Dermis blood vessel endothelial cell (primary cell): ENCODE results near the gene FKBP1B. TPM values are rescaled to one million over a fixed set of nuclear protein-coding genes. Genes with fewer than 3 reads are reported as not detected.
"Not testable (repeated sequence)": the region's sequence is repeated elsewhere in the genome, so short reads cannot be mapped to it uniquely, and the experiment has no call there.

Source experiments
- DNase-seq: peaks from one replicate; pipeline ENCODE4 v3.0.0; 2010
- total RNA-seq: library from RNA; depleted of rRNA; stranded (reverse); fragments of >200 nt; gene quantifications from 2 replicates; pipeline ENCODE4 v1.2.3, GENCODE V29; 2014

The FKBP1B gene
- 9.9 and 14.5 TPM in 2 replicates for total RNA-seq

DNA sequence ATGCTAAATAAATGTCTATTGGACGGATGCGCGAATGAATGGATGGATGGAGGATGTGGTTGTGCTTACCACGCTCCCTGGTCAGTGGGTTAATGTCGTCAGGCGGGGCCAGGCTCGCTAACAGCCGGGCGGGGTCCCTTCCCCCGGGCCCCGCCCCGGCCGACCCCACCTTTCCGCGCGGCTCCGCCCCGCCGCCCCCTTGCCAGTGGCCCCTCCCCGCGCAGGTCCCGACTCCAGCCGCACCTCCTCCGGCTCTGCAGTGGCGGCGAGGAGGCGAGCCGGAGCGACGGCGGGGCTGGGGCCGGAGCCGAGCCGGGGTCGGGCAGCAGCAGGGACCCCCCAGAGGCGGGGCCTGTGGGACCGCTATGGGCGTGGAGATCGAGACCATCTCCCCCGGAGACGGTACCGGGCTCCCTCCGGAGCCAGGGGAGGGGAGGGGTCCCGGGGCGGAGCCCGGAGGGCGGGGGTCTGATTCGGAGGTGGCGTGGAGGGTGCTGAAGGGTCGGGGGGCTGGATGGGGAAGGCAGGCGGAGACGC lies at the start of gene FKBP1B:
FKBP1B (plus strand) TSS at position 257 of the 537 bp plus-strand sequence; CDS start at position 366, 109 bp downstream.
- DNase-seq, result peak; percentile 46

DNA sequence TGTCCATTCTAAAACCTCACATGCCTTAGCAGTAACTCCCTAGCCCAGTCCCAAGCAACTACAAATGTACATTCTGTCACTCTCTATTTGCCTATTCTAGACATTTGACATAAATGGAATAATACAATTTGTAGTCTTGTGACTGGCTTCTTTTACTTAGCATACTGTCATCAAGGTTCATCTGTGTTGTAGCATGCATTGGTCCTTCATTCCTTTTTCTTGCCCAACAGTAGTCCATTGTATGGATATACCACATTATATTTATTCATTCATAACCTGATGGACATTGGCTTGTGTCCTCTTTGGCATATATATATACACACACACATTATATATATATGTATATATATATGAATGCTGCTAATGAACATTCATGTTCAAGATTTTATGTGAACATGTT lies 41.8 kb upstream of the FKBP1B start:
- no peak for DNase-seq

DNA sequence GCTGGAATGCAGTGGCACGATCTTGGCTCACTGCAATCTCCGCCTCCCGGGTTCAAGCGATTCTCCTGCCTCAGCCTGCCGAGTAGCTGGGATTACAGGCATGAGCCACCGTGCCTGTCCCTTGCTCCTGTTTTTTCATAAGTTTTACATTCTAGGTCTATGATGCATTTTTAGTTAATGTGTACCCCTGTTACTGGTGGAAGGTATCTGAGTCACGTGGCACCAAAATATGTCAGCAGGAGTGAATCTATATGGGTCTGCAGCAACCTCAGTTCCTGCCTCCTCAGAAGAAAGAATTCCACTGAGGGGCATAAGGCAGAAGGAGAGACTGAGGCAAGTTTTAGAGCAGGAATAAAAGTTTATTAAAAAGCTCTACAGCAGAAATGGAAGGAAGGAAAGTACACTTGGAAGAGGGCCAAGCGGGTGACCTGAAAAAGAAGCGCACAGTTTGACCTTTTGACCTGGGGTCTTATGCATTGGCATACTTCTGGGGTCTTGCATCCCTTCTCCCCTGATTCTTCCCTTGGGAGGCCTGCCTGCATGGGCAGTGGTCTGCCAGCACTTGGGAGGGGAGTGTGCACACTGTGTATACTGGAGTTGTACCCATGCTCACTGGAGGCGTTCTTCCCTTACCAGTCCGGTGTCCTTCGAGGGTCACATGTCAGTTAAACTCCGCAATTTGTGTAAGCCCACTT lies 40.7 kb upstream of the FKBP1B start:
- no peak for DNase-seq

DNA sequence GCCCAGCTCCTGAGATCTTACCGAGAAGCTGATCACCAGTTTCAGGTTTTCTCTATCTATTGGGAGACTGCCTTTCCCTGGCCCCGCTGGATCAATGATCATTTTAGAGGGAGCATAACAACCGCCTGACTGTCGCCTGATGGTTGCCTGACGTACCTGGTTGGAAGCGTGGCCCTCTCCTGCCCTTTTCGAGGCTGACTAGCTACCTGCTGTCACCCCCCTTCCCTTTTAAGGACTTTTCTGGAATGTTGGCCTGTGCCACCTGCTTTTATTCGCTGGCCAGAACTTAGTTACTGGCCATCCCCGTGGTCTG lies 40.2 kb upstream of the FKBP1B start:
- DNase-seq, result no peak

DNA sequence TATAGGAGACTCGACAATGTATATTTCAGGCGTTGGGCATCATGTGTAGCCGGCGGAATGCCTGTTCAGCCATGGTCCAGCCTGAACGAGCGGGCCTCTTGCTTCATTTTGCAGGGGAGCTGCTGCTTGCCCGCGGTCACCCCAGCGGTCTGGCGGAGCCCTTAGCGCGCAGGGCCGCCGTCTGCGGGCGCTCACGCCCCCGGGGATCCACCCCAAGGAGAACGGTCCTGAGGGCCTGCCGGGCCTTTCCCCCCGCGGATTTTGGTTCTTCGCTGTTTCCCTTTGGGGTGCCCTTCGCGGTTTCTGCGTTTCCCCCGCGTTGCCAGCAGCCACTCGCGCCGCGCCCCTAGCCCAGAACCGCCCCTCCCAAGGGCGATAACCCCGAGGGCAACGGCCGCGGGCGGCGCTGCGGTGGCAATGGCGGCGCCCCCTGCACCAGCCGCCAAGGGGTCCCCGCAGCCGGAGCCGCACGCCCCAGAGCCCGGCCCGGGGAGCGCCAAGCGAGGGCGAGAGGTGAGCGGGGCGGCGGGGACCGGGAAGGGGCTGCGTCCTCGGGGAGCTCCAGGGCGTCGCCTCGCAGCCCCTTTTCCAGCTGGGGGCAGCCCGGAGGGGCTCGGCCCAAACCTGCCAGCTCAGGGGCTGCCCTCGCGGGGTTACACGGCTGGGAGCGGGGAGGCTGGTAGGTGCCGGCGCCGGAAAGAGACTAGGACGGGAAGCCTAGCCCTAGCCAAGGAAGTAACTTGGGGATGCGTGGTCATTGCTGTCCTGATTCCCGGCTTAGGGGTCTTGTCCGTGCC lies 39.7 kb upstream of the FKBP1B start, which contains the start of gene MFSD2B:
MFSD2B (plus strand) TSS at position 406 of the 797 bp plus-strand sequence; CDS start at position 418, 12 bp downstream.
- DNase-seq, result peak; percentile 31

DNA sequence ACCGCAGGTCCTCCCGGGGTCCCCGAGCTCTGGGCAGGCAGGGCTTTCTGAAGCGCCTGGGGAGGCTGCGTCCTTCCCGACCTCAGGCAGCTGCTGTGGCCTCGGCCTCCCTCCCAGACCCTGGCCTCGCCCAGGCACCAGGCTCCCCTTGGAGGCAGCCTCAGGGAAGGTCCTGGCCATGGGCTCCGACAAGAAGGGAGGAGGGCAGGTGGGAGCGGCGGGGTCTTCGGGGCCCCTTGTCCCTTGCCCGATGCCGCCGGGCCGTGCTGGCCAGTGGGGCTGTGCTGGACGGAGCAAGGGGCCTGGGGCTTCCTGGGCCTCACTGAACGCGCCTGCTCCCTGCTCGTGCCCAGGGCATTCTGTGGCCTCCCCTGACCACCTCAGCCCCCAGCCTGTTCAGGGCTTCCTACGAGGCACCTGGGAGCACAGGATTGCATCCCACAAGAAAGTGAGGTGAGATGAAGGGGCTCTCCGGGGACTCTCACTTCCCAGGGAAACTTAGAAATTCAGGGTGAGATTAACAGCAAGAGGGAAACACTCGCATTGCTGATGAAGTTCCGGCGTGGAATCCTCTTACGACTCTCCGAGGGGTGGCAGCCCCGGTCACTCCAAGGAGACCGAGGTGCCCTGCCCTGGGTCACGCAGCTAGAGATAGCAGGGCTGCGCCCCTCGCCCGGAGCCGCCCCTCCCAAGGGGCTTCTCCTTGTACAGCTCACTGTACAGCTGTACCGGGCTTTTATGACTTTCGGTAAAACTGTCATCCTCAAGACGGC lies 38.9 kb upstream of the FKBP1B start:
- no peak for DNase-seq

DNA sequence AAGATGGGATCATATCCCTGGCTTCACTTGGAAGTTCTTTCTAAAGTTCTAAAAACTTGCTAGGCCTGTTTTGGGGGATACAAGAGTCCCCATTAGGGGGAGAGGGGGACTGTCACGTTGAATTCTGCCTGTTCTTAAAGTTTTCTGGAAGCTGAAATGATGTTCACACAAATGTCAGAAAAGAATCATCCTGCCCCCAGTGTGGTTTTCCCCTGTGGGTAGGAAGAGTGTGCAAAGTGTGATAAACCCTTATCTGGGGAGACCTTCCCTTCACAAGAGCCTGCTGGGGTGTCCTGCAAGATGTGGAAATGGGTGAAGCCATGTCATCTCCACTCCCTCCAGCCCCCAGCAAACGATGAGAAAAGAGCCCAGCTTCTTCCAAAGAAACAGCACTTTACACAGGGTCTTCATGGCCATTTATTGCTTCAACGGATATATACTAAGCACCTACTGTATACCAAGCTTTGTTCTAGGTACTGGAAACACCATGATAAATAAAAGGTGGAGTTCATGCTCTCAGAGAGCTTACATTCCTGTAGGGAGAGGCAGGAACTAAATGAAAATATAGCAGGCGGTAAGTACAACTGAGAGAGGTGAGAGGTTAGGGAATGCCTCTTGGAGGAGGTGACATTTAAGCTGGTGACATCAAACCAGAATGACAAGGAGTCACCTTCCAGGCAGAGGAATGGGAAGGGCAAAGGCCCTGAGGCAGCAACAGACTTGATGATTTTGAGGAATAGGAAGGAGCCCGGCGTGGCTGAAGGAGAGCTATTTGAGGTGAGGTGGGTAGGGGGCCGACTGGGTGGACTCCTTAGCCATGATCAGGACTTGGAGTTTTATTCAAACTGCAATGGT lies 38.1 kb upstream of the FKBP1B start:
- DNase-seq, result no peak

DNA sequence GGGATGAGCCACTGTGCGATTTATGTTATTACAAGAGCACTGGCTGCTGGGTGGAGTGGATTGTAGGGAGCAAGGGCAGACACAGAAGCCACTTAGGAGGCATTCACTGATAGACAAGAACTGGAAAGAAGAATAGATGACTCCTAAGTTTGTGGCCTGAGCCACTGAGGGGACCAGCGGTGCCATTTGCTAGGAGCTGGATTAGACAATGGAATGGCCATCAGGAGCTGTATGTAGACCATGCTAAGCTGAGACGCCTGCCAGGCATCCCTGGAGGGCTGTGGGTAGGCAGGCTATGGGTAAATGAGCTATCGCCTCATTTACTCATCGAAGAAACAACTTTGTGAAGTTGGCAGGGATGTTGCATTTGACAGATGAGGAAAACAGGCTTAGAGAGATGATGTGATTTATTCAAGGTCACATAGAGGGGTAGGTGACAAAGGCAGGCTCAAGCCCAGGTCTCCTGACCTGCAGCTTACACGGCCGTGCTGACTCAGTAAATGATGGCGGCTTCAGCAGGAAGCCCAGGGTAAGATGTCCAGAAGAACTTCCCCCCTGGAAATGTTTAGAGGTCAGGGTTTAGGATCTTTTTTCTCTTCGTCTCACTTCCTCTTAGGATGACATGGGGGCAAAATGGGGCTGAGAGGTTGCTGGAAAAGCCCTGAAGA lies 36.9 kb upstream of the FKBP1B start:
- DNase-seq, result no peak

DNA sequence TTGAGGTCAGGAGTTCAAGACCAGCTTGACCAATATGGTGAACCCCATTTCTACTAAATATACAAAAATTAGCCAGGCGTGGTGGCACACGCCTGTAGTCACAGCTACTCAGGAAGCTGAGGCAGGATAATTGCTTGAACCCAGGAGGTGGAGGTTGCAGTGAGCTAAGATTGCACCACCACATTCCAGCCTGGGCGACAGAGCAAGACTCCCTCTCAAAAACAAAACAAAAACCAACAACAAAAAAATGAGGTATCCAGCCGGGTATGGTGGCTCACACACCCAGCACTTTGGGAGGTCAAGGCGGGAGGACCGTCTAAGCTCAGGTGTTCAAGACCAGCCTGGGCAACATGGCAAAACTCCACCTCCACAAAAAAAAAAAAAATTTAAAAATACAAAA lies 34.6 kb upstream of the FKBP1B start:
- DNase-seq, result not testable (repeated sequence)

DNA sequence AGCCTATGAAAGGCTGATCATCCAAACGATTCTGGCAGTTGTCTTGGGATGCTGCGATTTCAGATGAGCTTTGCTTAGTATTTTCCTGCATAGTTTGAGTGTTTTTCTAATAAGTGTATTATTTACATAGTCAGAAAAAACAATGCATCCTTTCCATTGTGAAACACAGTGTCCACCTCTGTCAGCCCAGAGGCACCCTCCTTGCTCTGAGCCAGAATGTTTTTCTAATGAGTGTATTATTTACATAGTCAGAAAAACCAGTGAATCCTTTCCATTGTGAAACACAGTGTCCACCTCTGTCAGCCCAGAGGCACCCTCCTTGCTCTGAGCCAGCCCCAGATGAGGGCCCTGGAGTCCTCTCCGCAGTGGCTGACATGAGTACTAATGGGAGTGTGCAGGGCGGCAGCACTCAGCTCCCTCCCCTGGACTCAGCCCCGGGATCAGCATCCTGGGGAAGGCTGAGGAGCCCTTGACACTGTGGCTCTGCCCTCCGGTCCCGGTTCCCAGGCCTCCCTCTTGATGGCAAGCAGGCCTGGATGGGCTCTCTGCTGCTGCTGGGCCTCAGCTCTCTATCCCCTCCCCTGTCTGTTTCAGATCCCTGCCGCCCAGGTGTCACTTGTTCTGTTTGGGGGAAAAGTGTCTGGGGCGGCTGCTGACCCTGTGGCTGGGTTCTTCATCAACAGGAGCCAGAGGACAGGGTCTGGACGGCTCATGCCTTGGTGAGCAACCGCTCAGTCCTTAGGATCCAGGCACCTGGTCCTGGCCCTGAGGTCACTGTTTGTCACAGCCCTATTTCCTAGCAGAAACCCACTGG lies 33.8 kb upstream of the FKBP1B start:
- peak; percentile 58 for DNase-seq

DNA sequence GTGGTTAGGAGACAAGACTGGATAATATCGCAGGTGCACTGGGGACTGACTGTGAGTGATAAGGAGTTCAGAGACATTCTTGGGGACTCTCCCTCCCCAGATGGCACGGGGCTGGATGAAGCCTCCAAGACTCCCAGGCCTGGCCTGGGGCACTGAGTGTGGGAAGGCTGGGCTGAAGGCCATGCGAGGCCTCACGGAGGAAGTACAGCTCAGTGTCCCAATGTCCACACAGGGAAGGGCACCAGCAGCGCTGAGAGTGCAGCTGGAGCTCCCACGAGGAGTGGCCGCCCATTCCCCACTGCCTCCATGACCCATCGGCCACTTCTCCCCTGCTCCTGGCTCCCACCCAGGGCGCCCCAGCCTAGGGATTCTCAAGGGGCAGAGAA lies 33.2 kb upstream of the FKBP1B start:
- DNase-seq, result no peak

DNA sequence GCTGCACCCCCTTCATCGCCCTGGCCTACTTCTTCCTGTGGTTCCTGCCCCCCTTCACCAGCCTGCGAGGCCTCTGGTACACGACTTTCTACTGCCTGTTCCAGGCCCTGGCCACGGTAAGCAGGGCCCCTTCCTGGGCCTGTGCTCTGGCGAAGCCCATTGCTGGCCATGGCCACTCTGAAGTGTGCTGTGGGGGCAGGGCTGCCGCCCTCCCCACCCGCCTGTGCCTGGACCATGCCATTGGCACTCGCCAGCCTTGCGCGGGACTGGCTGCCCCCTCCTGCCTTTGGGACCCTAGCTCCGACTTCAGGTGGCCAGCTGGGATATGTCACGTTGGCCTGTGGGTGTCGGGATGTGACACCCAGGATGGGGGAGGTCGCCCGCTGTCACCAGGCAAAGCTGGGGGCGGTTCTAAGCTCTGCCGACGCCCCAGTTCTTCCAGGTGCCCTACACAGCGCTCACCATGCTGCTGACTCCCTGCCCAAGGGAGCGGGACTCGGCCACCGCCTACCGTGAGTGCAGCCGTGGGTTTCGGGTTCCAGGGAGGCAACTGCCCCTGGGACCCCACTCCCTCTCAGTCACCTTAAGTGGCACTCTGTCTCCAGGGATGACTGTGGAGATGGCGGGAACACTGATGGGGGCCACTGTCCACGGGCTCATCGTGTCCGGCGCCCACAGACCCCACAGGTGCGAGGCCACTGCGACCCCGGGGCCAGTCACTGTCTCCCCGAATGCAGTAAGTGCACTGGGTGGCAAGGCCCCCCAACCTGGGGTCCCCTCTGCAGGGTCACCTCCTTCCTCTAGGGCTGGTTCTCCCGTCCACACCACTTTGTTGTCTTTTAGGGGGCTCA lies 32.5 kb upstream of the FKBP1B start:
- no peak for DNase-seq

DNA sequence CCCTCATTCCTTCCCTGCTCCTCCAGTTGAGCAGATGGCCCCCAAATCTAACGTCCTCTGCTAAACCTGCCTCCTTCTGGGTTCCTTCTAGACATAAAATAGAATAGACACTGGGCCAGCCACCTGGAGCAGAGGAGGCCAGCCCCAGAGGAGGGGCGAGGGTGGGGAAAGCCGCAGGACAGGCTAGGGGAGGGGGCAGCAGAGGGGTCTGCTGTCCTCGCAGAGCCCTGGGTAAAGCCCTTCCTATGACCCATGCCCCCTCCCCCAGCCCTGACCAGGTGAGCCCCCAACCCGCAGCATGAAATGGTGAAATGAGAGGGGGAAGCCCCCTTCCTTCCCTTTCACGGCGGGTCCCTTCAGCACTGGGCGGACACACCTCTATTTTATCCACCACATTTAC lies 31.8 kb upstream of the FKBP1B start:
- no peak for DNase-seq

DNA sequence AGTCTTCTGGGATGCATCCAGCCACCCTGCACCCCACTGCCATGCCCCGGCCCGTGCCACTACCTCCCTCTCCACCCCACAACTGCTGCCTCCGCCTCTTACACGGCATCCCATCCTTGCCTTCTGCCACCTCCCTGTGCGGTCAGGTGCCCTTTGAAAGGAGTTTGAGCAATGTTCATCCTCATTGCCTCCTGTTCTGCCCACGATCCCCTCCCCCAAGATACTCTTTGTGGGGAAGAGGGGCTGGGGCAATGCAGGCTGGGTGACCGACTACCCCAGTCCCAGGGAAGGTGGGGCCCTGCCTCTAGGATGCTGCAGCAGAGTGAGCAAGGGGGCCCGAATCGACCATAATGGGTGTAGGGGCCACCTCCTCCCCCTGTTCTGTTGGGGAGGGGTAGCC lies 31.3 kb upstream of the FKBP1B start:
- DNase-seq, result no peak

DNA sequence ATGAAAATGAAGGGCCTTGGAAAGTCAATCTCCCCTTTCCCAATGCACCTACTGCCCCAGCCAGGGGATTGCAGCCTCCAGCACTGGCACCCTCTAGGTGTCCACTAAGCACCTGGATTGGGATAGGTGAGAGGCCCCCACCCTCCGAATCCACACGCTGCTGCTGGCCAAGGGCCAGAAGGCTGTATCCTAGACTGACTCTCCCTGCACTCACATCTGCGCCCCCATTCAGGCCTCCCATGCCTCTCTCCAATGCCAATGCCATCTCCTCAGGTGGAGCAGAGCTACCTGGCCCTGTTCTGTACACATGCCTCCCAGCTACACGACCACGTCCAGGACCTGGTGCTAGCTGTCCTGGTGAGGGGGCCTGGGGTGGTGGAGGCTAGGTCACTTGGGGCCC lies 29.8 kb upstream of the FKBP1B start:
- no peak for DNase-seq

DNA sequence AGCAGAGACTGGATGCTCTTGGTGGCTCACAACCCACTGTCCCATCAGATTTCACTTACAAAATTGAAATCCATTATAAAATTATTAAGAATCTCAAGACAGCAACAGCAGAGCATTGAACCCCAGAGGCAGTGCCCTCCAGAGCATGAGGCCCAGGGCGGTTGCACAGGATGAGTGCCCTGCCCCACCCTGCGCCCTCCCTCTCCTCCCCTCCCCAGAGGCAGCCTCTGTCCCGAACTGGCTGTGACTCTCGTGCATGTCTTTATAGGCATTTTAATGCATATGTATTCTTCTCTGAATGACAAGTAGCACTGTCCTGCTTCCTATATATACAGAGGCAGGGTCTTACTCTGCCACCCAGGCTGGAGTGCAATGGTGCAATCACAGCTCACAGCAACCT lies 29.3 kb upstream of the FKBP1B start:
- no peak for DNase-seq

DNA sequence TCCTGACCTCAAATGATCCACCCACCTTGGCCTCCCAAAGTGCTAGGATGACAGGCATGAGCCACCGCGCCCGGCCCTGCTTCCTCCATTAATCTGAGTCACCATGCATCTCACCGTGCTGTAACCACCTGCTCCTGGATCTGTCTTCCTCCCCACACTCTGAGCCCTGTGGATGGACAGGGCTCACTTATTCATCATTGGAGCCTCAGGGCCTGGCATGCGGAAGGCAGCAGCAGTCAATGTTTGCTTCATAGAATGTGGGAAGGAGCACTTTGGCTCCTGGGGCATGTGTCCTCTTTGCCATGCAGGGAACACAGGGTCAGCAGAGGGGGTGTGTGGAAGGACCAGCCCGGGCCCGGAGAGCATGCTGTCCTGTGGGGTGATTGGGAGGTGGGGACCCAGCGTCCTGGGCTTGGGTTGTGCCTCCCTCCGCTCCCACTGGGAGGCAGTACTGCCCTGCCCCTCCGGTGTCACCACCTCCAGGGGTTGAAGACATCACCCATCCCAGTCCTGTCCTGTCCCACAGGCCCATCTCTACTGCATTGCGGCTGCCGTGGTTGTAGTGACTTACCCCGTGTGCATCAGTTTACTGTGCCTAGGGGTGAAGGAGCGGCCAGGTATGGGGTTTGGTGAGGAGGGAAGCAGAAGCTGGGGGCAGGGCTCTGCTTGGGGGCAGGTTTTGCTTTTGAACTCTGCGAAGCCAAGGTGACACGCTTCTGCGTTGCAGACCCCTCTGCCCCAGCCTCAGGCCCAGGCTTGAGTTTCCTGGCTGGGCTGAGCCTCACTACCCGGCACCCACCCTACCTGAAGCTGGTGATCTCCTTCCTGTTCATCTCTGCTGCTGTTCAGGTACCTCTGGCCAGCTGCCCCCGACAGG lies 28.2 kb upstream of the FKBP1B start:
- peak; percentile 36 for DNase-seq

DNA sequence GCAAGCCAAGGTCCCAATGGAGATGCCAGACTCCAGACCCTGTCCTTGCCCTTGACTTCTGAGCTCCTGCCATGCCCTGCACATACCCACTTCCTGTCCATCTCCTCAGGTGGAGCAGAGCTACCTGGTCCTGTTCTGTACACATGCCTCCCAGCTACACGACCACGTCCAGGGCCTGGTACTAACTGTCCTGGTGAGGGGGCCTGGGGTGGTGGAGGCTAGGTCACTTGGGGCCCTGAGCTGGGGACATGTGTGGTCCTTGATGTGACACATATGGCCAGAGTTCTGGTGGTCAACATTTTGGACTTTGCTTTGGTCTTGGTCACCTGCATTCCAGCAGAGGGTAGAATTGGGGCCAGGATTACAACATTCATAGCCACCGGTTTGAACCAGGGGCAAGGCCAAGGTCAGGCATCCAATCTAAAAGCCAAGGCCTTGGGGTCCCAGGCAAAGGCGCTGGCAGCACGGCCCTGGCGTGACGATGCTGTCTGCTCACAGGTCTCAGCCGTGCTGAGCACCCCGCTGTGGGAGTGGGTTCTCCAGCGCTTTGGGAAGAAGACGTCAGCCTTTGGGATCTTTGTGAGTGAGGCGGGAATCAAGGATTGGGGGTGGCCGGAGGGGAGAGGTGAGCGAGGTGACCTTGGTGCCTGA lies 27.1 kb upstream of the FKBP1B start:
- DNase-seq, result no peak
